Stomach (tissue), 4 donors: Measurements from ENCODE around the gene DGCR8.

ENCODE experiments used
- CTCF ChIP-seq, 7 experiments: fragments of 450-650 bp in 4 of 7; fragments of 200-600 bp in 3 of 7; sonication (generic) in 3 of 7; IDR thresholded peaks; one replicate each; pipeline ENCODE4 v1.5.1; 2016 to 2019; ENCODE audit warnings: antibody characterized with exemption in 7 of 7, control low read depth in 2 of 7, mild to moderate bottlenecking in 1 of 7
- EP300 ChIP-seq: sonication (generic); formaldehyde crosslinking; IDR thresholded peaks from one replicate; pipeline ENCODE4 v1.6.1; 2017; ENCODE audit warnings: antibody characterized with exemption
- POLR2A ChIP-seq, 4 donors: fragments of 450-650 bp; IDR thresholded peaks; one replicate each; pipeline ENCODE4 v1.6.1; 2016; ENCODE audit warnings: antibody characterized with exemption in 4 of 4, control low read depth in 2 of 4, mild to moderate bottlenecking in 1 of 4, moderate library complexity in 1 of 4
- POLR2AphosphoS5 ChIP-seq, 3 donors: sonication (generic); formaldehyde crosslinking; IDR thresholded peaks; one replicate each; pipeline ENCODE4 v1.6.1; 2016; ENCODE audit warnings: antibody characterized with exemption in 3 of 3

GRCh38 chr22:20155330-20156041 is 75.4 kb downstream of the DGCR8 start:
- TF ChIP-seq CTCF (IDR thresholded peaks at IDR 0.05) (no peak), POLR2A (IDR thresholded peaks at IDR 0.05) (no peak), EP300 (no peak), POLR2AphosphoS5 (IDR thresholded peaks at IDR 0.05) (no peak)
